HG03439 (cell line): Measurements from ENCODE around the gene PPIL1.
"Not testable (repeated sequence)": the region's sequence is repeated elsewhere in the genome, so short reads cannot be mapped to it uniquely, and the experiment has no call there.

Source experiments
- ATAC-seq: cut with Tn5 transposase; IDR thresholded peaks from one replicate; pipeline ENCODE4 v1.9.1; 2021; ENCODE audit warnings: mild to moderate bottlenecking, moderate library complexity; ENCODE audit not compliant: unreplicated experiment

PPIL1 gene

DNA sequence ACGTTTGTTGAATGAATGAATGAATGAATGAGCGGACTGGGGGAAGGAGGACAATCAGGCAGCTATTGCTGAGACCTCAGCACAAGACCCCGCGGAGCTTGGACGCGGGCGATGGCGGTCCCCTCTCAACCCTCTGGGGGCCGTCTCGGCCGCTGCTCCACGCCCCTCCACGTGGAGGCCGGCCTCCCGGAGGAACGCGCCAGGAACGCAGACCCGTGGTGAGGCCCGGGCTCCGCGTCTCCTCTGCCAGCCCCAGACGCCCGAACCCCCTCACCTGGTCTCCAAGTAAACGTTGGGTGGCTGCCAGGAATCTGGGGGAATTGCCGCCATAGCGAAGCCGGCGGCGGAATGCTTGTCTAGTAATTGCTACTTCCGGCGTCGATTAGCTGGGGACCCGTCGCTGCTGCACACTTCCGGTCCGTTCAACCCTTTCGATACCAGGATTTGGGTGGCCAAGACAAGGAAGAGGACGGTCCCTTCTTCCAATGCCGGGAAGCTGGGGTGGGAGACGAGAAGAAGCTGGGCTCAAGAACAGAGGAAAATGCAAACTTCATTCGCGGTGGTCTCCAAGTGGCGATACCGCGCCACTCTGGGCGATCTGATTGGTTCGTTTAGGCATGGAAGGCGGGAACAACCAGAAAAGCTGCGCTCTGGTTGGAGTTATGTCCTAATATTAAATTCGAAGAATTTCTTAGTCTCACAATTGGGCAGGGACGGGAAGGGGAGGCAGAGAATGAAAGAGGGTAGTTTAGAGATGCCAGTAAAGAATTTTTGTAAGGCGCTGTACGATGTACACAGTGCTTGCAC is at the start of gene PPIL1:
Gene PPIL1 (minus strand): TSS at position 361 of the 807 bp plus-strand sequence. CDS start 31 bp downstream, at position 330.
- peak; percentile 77 for ATAC-seq

DNA sequence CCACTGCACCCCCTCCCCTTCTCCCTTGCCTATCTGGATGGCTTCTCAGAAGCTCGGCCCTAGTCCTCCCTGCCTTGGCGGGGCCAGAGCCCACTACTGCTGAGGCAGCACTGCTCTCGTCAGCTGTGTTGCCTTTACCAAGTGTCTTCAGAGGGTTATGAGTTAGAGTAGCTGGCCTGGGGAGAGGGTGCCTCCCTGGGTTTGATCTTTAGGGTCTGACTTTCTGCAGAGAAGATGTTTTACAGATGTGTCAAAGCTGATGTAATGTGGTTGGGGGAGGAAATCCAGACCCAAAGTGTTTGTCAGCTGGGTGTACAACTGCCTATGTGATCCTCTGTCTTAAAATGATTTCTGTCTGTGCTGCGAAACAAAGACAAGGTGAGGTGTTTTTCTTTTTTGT is 49.5 kb upstream of the PPIL1 start:
- ATAC-seq, result no peak

DNA sequence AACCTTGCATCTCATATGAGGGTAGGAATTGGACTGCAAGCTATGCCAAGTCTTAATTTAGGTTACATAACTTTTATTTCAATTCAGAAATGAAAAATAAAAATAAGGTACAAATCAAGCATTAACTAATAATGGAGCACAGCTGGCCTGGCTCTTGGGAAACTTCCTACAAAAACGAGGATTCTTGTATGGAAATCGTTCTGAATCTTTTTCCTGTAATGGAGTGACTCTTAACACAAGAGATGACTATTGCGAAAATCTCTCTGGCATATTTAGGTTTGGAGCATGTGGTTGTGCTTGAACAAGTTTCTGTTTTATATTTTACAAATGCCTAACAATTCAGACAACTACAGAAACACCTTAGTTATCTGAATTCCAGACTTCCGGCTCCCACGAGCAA is 45.9 kb upstream of the PPIL1 start:
- ATAC-seq, result no peak

DNA sequence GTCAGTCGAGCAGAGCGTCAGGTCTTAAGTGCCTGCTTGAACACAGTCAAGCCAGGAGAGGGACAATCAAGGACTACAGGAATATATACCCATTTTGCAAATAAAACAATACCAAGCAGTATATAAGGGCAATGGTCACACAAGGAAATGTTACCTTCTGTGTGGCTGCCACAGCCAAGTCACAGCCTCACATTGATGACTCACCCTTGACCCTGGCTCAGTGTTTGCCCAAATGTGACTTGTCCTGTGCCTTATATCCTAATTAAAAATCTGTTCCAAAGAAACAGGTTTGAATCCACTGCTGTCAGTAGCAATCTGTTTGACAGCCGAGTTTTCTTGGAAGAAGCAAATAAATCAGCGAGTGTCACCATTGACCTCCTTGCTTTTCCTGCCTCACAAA is 45.4 kb upstream of the PPIL1 start:
- ATAC-seq, result no peak

DNA sequence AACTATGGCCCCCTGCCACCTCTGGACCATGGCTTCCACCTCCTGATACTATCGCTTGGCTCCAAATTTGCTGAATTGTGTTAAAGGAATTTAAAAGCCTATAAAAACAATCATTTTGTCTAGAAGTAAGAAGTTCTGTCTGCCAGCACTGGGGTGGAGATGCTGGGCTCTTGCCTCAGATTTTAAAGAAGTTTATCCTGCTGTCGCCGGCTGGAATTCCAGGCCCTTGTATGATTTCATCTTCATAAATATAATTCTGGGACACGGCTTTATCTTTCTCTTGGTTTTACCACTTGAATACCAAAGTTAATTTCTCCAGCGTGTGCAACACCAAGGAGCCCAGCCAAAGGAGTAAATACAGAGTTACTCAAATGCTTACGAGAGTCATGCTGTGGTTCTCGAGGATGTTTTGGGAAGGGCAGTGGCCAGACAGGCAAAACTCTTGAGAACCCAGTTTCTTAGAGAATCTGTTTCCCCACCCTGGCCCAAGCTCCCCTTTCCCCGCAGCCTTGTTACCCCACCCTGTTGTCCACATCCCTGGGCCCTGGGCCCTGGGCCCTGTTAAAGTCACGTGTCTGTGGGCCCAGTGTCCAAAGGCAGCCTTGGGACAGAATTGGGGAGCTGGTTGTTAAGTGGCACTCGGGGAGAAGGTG is 43.1 kb upstream of the PPIL1 start:
- no peak for ATAC-seq

DNA sequence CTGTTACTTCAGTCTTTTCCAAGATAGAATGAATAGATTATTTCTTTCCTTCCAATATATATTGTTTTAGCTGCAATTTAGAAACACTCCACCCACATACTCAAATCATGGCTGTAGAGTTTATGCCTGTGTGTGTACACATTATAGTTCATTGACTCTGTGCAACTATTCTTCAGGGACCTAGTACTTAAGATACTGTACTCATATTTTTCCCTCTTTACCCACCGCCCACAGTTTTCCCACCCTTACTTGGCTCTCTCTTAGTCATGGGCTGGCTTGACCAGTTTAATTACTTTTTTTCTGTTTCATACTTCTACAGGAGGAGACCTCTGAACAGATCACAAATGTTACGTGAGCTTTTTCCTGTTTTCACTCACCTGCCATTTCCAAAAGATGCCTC is 41.5 kb upstream of the PPIL1 start:
- ATAC-seq, result no peak

DNA sequence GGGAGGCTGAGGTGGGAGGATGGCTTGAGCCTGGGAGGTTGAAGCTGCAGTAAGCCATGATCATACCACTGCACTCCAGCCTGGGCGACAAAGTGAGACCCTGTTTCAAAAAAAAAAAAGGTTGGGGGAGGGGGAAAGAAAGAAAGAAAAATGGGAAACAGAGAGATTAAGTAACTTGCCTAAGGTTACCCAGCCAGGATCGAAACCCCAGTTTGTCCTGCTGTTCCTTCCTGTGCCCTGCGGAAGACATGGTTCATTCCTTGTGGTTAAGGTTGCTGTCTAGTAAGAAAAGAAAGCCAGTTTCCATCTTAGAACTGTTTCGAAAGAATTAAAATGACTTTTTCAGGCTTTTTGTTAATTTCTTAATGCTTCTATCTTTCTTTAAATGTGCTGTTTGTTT is 41.0 kb upstream of the PPIL1 start:
- no peak for ATAC-seq

DNA sequence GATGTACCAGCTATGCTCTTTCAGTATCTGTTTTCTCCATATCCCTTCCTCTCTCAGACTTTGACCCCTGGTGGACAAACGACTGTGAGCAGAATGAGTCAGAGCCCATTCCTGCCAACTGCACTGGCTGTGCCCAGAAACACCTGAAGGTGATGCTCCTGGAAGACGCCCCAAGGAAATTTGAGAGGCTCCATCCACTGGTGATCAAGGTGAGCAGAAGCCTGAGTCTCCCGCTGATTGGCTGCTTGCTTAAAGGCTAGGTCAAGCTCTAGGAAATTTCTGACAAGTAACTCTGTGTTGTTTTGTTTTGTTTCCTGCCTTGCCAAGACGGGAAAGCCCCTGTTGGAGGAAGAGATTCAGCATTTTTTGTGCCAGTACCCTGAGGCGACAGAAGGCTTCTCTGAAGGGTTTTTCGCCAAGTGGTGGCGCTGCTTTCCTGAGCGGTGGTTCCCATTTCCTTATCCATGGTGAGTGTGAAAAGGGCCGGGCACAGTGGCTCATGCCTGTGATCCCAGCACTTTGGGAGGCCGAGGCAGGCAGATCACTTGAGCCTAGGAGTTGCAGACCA is 39.7 kb upstream of the PPIL1 start:
- ATAC-seq, result no peak

DNA sequence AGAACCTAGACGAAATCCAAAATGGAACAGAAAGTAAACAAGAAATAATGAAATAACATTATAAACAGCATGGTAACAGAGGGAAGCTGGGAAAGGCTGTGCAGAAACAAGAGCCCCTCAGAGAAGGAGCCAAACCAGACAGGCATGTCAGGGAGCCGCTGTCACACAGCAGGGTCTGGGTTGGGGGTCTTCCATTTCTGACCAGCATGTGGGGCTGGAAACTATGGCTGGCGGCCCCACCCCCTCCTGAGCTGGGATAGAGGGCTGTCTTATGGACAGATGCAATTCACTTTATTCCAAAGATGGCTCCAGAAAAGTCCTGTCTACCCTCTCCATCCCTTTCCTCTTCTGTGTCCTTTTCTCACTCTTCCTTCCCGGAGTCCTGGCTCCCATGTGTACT is 38.5 kb upstream of the PPIL1 start:
- ATAC-seq, result no peak

DNA sequence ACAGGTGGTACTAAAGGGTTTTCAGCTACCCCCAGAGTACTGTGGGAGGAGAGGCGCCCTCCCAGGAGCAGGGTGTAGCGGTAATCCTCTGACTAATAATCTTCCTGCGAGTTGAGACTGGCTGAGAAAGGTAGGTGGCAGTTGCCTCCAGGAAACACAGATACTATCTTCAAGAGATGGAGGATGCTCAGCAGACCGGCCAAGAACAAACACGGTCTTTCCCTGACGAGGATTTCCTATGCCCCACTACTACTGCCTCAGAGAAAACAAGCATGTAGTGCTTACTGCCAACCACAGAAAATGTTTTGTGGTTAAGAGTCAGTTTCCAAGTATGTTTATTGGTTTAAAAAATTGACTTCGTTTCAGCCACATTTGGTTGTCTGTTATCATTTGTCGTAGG is 38.0 kb upstream of the PPIL1 start:
- ATAC-seq, result peak; percentile 79

DNA sequence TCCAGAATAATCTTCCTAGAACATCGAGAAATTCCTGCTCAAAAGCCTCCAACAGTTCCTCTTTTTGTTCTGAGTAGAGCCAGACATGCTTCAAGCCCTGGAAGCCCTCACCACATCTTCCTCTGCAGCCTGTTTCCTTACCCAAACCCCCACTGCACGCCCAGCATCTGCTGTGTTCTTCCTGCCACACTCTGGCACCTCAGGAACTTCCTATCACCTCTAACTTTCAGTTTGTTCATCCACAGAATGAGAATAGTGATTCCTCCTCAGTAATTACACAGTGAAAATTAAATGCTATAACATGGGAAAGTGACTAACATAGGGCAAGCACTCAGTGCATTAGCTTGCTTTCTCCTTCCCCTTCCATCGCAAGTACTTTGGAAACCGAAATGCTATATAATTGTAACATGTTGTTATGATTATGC is 37.4 kb upstream of the PPIL1 start:
- ATAC-seq, result peak; percentile 6

DNA sequence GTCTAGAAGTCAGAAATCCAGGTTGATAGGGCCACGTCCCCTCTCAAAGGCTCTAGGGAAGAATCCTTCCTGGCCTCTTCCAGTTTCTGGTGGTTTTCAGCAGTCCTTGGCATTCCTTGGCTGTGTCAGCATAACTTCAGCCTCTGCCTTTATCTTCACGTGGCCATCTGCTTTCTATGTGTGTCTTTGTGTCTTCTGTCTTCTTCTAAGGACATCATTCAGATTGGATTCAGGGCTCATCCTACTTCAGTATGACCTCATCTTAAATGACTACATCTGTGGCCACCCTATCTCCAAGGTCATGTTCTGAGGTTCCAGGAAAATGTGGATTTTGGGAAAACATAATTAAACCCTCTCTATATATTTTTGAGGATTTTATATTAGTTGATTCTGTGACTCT is 34.1 kb upstream of the PPIL1 start:
- no peak for ATAC-seq

DNA sequence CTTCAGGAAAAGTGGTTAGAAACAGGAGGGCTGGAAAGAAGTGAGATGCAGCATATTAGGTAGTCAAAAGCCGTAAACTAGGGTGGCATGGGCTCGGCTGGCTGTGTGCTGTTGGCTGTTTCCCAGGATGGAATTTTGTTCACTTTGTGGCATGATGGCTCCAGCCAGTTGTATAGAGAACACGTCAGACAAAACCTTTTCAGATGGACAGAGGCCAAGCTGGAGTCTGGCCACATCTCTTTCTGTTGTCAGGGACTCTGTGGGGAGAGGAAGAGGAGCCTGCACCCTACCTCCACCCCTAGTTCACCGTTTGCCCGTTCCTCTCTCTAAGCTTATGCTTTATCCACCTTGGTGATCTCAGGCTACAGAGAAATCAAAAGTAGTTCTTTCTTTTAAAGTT is 33.2 kb upstream of the PPIL1 start:
- ATAC-seq, result no peak

DNA sequence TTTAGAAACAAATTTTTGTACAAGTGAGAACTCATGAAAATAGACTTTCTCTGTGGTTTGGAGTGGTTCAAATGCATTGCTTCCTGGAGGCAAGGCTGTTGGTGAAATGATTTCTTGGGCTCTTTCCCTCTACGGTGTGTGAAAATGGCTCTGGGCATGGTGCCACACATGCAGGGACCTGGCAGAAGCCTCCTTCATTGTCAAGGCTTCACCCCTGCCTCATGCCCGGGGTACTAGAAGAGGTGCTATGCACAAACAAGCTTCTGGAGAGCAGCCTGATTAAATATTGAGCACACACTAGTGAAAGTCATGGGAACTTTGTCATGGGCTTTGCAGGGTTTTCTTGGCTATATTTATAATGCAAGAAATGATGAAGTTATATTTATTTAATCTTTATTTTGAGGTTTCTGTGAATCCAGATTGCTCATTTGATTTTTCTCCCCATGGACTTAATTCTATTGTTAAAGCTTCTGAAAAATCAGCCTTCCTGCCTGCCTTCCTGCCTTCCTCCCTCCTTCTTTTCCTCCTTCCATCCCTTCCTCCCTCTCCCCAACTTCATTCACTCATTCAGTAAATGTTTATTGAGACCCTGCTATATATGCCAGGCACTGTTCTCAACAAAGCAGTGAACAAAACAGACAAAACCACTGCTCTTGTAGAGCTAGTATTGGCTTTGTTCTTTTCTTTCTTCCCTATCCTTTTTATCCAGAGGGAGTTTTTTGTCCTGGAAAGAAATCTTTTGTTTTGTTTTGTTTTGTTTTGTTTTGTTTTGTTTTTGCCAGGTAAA is 32.1 kb upstream of the PPIL1 start:
- no peak for ATAC-seq

DNA sequence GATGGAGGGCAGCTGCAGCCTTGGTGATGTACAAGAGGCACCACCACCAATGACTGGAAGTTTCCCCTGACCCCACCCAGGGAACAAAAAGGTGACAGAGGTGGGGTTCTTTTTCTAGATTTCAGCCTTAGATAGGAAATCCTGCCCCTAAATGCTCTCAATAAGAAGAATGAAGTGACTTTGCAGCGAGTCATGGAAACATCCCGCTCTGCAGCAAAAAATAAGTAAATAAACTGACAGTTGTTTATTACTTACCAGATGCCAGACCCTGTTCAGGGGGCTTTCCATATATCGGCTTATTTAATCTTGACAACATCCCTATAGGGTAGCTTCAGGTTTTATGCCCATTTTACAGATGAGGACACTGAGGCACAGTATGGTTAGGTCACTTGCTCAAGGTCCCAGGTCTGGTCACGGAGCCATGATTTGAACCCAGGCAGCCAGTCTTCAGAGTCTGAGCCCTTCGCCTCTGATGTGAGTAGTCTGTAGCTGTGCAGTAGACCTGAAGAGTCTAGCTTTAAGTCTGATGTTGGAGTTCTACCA is 30.3 kb upstream of the PPIL1 start:
- ATAC-seq, result no peak

DNA sequence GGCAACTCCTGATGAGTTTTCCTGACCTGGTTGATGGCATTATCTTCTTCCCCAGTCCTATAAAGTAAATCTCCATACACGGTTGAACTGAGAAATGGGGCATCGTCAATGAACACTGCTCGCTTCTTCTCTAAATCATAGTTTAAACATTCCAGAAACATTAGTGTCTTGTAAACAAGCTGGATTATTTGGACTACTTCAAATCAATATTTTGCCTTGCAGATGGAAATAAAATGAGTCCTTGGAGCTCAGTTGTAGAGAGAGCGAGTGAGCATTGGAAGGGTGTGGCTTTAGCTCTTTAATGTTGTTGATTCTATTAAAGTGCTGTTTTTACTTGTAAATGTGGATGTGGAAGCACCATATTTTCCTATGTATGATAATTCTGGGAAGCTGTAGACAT is 29.5 kb upstream of the PPIL1 start:
- ATAC-seq, result no peak

DNA sequence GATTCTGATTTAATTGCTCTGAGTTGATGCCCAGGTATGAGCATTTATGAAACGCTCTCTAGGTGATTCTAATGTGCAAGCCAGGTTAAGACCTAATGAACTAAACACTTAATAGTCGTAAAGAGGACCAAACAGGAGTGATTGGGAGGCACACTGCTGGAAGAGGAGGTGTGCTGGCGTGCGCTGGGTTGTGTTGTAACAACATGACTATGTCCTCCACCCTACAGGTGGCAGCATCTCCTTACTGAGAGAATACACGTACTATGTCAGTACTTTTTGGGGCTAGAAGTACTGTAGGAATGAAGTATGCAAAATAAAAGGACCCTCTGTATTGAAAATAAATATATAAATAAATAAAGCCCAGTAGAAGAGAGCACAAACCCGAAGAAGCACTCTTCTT is 23.0 kb upstream of the PPIL1 start:
- no peak for ATAC-seq

DNA sequence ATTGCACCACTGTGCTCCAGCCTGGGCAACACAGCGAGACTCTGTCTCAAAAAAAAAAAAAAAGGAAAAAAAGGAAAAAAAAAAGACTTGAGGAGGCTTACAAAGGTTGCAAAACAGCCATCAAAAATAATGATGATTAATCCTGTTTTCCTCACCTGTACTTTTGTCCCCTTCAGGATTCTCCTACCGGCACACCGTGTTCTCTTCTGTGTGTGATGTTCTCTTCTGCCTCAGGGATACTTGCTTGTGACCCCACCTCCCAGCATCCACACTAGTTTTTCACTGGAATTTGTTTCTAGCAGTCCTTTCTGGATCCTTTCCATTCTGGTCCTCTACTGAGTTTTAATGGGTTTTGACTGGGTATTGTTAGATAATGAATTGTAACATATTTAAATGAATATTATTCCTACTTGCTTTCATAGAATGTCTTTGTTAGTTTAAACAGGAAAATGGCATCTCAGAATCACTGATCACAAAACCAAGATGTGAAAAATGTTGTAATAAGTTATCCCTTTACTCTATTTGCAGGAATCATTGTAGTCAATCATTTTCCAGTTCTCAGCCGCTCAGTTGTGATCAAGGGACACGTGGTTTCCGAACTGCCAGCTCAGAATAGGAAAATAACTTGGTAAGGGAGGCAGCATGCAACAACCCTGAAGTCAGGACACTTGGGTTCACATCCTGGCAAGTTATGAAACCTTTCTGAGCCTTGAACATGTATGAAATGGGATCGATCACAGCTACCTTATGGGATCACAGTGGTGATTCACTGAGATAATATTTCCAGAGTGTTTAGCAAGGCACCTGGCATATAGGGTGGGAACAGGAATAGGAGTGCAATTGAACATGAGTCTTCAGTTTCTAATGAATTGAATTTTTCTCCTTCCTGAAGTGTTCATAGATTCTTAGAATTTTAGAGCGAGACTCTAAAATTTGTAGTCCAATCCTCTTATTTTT is 19.7 kb upstream of the PPIL1 start:
- no peak for ATAC-seq

DNA sequence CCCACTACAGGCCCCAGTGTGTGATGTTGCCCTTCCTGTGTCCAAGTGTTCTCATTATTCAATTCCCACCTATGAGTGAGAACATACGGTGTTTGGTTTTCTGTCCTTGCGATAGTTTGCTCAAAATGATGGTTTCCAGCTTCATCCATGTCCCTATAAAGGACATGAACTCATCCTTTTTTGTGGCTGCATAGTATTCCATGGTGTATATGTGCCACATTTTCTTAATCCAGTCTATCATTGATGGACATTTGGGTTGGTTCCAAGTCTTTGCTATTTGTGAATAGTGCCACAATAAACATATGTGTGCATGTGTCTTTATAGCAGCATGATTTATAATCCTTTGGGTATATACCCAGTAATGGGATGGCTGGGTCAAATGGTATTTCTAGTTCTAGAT is 16.6 kb upstream of the PPIL1 start:
- not testable (repeated sequence) for ATAC-seq

DNA sequence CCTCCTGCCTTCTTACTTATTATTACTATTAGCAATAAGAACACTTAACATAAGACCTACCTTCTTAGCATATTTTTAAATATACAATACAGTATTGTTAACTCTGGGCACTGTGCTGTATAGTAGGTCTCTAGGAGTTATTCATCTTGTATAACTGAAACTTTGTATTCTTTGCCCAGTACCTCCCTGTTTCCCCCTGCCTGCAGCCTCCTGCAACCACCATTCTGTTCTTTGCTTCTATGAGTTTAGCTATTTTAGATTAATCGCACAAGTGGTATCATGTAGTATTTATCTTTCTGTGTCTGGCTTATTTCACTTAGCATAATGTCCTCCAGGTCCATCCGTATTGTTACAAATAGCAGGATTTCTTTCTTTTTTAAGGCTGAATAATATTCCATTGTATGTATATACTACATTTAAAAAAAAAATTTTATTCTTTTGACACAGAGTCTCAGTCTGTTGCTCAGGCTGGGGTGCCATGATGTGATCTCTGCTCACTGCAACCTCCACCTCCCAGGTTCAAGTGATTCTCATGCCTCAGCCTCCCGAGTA is 15.6 kb upstream of the PPIL1 start:
- ATAC-seq, result no peak
